ENCODE data around the gene OR4X1.
"Not testable (repeated sequence)": the region's sequence is repeated elsewhere in the genome, so short reads cannot be mapped to it uniquely, and the experiment has no call there.

The OR4X1 gene

DNA sequence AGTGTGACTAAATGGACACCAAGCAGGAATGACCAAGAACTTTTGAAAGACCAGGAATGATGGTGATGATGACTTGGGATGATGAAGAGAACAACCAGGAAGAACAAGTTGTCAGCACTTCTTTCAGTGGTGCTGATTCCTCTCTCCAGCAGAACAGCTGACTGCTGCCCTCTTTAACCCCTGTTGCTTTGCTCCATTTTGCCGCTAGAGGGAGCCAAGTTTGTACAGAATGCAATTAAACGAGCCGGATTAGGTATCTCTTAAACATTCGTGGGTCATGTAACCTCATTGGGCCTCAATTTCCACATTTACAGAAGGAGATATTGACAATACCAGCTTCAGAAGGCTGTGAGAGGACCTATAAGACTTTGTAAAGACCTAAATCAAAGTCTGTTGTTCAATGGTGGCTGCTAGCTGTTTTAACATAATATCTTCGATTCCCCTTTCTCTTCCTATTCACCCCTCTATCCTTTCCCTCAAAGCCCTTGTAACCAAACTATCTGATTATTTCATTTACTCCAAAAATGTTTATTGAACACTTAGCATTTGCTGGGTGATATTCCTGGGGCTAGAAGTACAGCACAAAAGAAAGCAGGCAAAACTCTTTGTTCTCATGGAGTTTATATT, 44.2 kb downstream of the OR4X1 start:
- Histone ChIP-seq H3K4me1 (ENCODE audit: control insufficient read depth, insufficient read depth, low read length) (no peaks in the 10 kb centered on the region), H3K4me3 (ENCODE audit: low read depth, low read length) (no peak overlapping the region), H3K9ac (ENCODE audit: low read depth, low read length) (no peak overlapping the region), H3K9me3 (ENCODE audit: control insufficient read depth, insufficient read depth, low read length) (peaks cover 16% of the 10 kb centered on the region), H3K36me3 (ENCODE audit: control insufficient read depth, insufficient read depth, low read length) (no peaks in the 10 kb centered on the region), H3K27me3 (ENCODE audit: control insufficient read depth, insufficient read depth, low read length) (no peaks in the 10 kb centered on the region)

DNA sequence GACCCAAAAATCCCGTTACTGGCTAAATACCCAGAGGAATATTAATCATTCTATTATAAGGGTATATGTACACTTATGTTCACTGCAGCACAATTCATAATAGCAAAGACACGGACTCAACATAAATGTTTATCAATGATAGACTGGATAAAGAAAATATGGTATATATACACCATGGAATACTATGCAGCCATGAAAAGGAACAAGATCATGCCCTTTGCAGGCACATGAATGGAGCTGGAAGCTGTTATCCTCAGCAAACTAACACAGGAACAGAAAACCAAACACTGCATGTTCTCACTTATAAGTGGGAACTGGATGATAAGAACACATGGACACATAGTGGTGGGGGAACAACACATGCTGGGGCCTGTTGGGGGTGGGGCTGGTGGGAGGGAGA, 49.9 kb downstream of the OR4X1 start:
- H3K27me3 ChIP-seq (ENCODE audit: control insufficient read depth, insufficient read depth, low read length); H3K4me1 ChIP-seq (ENCODE audit: control insufficient read depth, insufficient read depth, low read length); H3K36me3 ChIP-seq (ENCODE audit: control insufficient read depth, insufficient read depth, low read length); H3K4me3 ChIP-seq (ENCODE audit: low read depth, low read length); H3K9ac ChIP-seq (ENCODE audit: low read depth, low read length): not testable (repeated sequence)
- H3K9me3 ChIP-seq (ENCODE audit: control insufficient read depth, insufficient read depth, low read length) = peaks cover 14% of the 10 kb centered on the region
